DND-41 (cell line): Measurements from ENCODE around the gene S100A7A.

Source experiments
- ATAC-seq: fragments of 200-7000 bp; cut with Tn5 transposase; 3 replicates; pipeline ENCODE4 v1.9.1; 2021; ENCODE audit warnings: low read depth; ENCODE audit not compliant: insufficient read depth
- DNase-seq: peaks from one replicate; pipeline ENCODE4 v3.0.0-alpha.2; 2020
- H2AFZ ChIP-seq: 2 replicates; pipeline ENCODE4 v1.6.0; 2012; ENCODE audit warnings: low read depth, low read length
- H3K27ac ChIP-seq: 2 replicates; pipeline ENCODE4 v1.5.1; 2012; ENCODE audit warnings: low read length, inconsistent platforms
- H3K27me3 ChIP-seq: fragments of 200-600 bp; sonication (generic); 2 replicates; pipeline ENCODE4 v1.6.0; 2012; ENCODE audit warnings: low read length, mild to moderate bottlenecking, inconsistent platforms; ENCODE audit not compliant: insufficient read depth, poor library complexity
- H3K36me3 ChIP-seq: 2 replicates; pipeline ENCODE4 v1.5.1; 2012; ENCODE audit warnings: low read length, inconsistent platforms; ENCODE audit not compliant: insufficient read depth
- H3K4me1 ChIP-seq: 2 replicates; pipeline ENCODE4 v1.5.1; 2012; ENCODE audit warnings: mild to moderate bottlenecking, low read length; ENCODE audit not compliant: insufficient read depth
- H3K4me2 ChIP-seq: 2 replicates; pipeline ENCODE4 v1.6.0; 2012; ENCODE audit warnings: mild to moderate bottlenecking, moderate library complexity, low read length, inconsistent platforms; ENCODE audit not compliant: insufficient read depth
- H3K4me3 ChIP-seq, 2 experiments: fragments of 200-600 bp in 1 of 2; shearing (Covaris generic) in 1 of 2; 2 replicates each; pipeline ENCODE4 v1.5.1; 2012 to 2016; ENCODE audit warnings: inconsistent platforms in 2 of 2, low read length in 2 of 2, mild to moderate bottlenecking in 2 of 2, low read depth in 1 of 2, moderate library complexity in 1 of 2
- H3K79me2 ChIP-seq: 2 replicates; pipeline ENCODE4 v1.6.0; 2012; ENCODE audit warnings: low read length, inconsistent platforms; ENCODE audit not compliant: insufficient read depth
- H3K9ac ChIP-seq: 2 replicates; pipeline ENCODE4 v1.6.0; 2012; ENCODE audit warnings: low read depth, mild to moderate bottlenecking, inconsistent platforms, low read length, moderate library complexity
- H3K9me3 ChIP-seq: 2 replicates; pipeline ENCODE4 v1.5.1; 2012; ENCODE audit warnings: low read length, moderate library complexity, mild to moderate bottlenecking, inconsistent platforms; ENCODE audit not compliant: insufficient read depth, severe bottlenecking
- H4K20me1 ChIP-seq: 2 replicates; pipeline ENCODE4 v1.6.0; 2012; ENCODE audit warnings: low read length; ENCODE audit not compliant: insufficient read depth
- EZH2 ChIP-seq: IDR thresholded peaks from 3 replicates; pipeline ENCODE4 v1.6.1; 2012; ENCODE audit warnings: borderline replicate concordance, low read depth, mild to moderate bottlenecking, moderate library complexity, low read length, inconsistent platforms; ENCODE audit not compliant: severe bottlenecking
- TF ChIP-seq, protein P1 (sequence below): IDR thresholded peaks from 2 replicates; pipeline ENCODE4 v1.5.1; 2012; ENCODE audit warnings: borderline replicate concordance, low read length, moderate library complexity, mild to moderate bottlenecking; ENCODE audit not compliant: poor library complexity, severe bottlenecking; ENCODE audit errors: extremely low read depth

Gene S100A7A

DNA sequence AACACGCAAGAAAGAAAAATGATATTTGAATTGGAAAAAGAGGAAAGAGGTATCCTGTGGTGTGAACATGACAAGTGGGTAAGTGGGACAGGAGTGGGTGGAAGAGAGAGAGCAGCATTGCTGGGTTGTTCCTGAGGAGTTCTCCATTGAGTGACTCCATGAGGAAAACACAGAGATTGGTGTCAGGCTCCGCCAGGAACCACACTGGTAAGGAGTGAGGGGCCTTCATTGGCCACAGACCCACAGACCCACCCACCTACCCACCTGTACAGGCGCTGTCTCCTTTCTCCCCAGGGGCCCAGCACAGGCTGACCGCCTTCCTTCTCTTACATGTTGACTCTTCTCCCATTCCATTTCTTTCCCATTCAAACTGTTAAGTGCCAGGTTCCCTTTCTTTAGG, 20.9 kb downstream of the S100A7A start:
- TF ChIP-seq, protein P1, sequence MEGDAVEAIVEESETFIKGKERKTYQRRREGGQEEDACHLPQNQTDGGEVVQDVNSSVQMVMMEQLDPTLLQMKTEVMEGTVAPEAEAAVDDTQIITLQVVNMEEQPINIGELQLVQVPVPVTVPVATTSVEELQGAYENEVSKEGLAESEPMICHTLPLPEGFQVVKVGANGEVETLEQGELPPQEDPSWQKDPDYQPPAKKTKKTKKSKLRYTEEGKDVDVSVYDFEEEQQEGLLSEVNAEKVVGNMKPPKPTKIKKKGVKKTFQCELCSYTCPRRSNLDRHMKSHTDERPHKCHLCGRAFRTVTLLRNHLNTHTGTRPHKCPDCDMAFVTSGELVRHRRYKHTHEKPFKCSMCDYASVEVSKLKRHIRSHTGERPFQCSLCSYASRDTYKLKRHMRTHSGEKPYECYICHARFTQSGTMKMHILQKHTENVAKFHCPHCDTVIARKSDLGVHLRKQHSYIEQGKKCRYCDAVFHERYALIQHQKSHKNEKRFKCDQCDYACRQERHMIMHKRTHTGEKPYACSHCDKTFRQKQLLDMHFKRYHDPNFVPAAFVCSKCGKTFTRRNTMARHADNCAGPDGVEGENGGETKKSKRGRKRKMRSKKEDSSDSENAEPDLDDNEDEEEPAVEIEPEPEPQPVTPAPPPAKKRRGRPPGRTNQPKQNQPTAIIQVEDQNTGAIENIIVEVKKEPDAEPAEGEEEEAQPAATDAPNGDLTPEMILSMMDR, result no peak
- no peaks in the 10 kb centered on the region for H3K4me1 ChIP-seq
- no peaks in the 10 kb centered on the region for H3K9me3 ChIP-seq
- H3K36me3 ChIP-seq, result no peaks in the 10 kb centered on the region
- no peak overlapping the region for H3K4me2 ChIP-seq
- H3K27me3 ChIP-seq, result peaks cover 4% of the 10 kb centered on the region
- H2AFZ ChIP-seq, result no peak overlapping the region
- DNase-seq, result no peak
- no peak for ATAC-seq
- H3K9ac ChIP-seq, result no peak overlapping the region
- H3K79me2 ChIP-seq, result no peaks in the 10 kb centered on the region
- H4K20me1 ChIP-seq, result no peaks in the 10 kb centered on the region
- no peak overlapping the region for H3K4me3 ChIP-seq
- H3K27ac ChIP-seq, result no peak overlapping the region

DNA sequence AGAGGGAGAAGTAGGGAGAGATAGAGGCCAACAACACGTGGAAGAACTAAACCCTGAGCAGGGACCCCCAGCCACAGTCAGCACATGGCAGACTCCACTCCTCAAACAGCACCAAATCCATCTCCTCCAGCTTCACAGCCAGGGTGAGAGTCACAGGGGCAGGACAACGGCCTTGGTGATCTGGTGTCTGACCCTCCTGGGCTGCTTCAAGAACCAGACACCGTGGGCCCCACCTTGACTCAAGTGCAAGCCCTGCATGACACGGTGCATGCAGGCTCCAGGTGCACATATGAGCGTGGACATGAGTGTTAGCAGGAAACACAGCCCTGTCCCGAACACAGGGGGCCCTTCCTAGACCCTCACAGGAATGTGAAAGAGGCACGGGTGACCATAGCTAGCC, 22.3 kb downstream of the S100A7A start:
- no peak overlapping the region for H2AFZ ChIP-seq

DNA sequence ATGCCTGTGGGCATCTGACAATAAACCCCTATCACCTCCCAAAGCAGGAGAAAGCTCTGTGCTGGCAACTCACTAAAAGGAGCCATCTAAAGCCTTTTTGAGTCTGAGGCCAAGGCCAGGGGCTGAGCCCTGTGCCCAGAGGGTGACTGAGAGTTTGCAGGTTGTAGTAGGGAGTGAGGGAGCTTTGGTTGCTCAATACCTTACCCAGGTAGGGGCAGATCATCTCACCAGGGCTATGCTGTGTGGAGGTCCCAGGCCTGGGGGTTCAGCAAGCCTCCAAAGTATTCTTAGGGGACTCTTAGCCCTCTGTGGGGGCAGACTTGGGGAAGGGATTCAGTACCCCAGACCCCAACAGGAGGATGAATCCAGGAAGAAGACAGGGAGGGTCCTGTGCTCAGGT, 23.0 kb downstream of the S100A7A start:
- H2AFZ ChIP-seq, result no peak overlapping the region
- H3K9ac ChIP-seq, result no peak overlapping the region
- H3K4me3 ChIP-seq, result no peak overlapping the region
- DNase-seq (no peak), ATAC-seq (no peak)
- no peak overlapping the region for H3K4me2 ChIP-seq
- H4K20me1 ChIP-seq, result no peaks in the 10 kb centered on the region; the same call in 1 of the 2 replicates
- no peaks in the 10 kb centered on the region for H3K9me3 ChIP-seq
- no peak for TF ChIP-seq EZH2
- TF ChIP-seq, protein P1, result no peak
- no peaks in the 10 kb centered on the region for H3K36me3 ChIP-seq
- H3K4me1 ChIP-seq, result no peaks in the 10 kb centered on the region
- no peak overlapping the region for H3K27ac ChIP-seq
- peaks cover 4% of the 10 kb centered on the region for H3K27me3 ChIP-seq
- no peaks in the 10 kb centered on the region for H3K79me2 ChIP-seq

More for the DNA sequence above, 22.3 kb downstream of the S100A7A start:
- Histone ChIP-seq H3K27ac (no peak overlapping the region), H3K36me3 (no peaks in the 10 kb centered on the region), H3K9me3 (no peaks in the 10 kb centered on the region), H3K9ac (no peak overlapping the region), H3K4me2 (no peak overlapping the region), H3K4me3 (no peak overlapping the region), H3K4me1 (no peaks in the 10 kb centered on the region), H3K27me3 (peaks cover 4% of the 10 kb centered on the region), H3K79me2 (no peaks in the 10 kb centered on the region), H4K20me1 (no peaks in the 10 kb centered on the region)
- DNase-seq (no peak), ATAC-seq (no peak)
- no peak for TF ChIP-seq EZH2

DNA sequence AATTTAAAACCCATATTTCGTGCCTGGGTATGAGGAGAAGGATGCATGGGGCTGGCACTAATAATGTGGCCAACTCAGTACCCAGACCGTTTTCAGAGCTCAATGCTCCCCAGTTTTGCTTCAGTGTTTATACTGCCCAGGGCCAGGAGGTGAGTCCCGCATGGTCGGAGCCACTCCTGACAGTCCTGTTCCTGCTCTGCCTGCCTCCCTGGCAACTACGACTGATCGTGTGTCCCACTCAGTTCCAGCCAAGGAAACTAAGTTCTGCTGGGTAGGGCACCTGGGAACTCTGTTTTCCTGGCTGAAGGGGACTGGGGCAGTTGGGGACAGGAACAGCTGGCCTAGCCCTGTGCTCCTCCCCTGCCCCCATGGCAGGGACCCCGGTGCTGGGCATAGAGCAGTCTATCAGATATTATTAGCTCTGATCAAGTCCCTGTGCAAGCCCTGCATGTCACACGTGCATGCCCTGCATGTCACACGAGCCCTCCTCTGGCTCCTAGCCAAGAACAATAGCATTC, 25.0 kb downstream of the S100A7A start:
- no peaks in the 10 kb centered on the region for H3K9me3 ChIP-seq
- DNase-seq, result no peak
- H3K9ac ChIP-seq, result no peak overlapping the region
- no peak overlapping the region for H3K4me3 ChIP-seq
- H3K27me3 ChIP-seq, result peaks cover 4% of the 10 kb centered on the region
- no peak for TF ChIP-seq EZH2
- TF ChIP-seq, protein P1, result no peak
- H3K36me3 ChIP-seq, result no peaks in the 10 kb centered on the region
- no peak for ATAC-seq
- H3K79me2 ChIP-seq, result no peaks in the 10 kb centered on the region
- H3K4me2 ChIP-seq, result no peak overlapping the region
- no peaks in the 10 kb centered on the region for H3K4me1 ChIP-seq
- no peak overlapping the region for H2AFZ ChIP-seq
- H4K20me1 ChIP-seq, result no peaks in the 10 kb centered on the region; the same call in 1 of the 2 replicates
- H3K27ac ChIP-seq, result no peak overlapping the region
